HG03457 (cell line): Measurements from ENCODE around the gene EVI5L.
"Not testable (repeated sequence)": the region's sequence is repeated elsewhere in the genome, so short reads cannot be mapped to it uniquely, and the experiment has no call there.

Experiments used
- ATAC-seq: cut with Tn5 transposase; IDR thresholded peaks from one replicate; pipeline ENCODE4 v1.9.1; 2021; ENCODE audit warnings: moderate number of reproducible peaks; ENCODE audit not compliant: unreplicated experiment

Gene EVI5L

DNA sequence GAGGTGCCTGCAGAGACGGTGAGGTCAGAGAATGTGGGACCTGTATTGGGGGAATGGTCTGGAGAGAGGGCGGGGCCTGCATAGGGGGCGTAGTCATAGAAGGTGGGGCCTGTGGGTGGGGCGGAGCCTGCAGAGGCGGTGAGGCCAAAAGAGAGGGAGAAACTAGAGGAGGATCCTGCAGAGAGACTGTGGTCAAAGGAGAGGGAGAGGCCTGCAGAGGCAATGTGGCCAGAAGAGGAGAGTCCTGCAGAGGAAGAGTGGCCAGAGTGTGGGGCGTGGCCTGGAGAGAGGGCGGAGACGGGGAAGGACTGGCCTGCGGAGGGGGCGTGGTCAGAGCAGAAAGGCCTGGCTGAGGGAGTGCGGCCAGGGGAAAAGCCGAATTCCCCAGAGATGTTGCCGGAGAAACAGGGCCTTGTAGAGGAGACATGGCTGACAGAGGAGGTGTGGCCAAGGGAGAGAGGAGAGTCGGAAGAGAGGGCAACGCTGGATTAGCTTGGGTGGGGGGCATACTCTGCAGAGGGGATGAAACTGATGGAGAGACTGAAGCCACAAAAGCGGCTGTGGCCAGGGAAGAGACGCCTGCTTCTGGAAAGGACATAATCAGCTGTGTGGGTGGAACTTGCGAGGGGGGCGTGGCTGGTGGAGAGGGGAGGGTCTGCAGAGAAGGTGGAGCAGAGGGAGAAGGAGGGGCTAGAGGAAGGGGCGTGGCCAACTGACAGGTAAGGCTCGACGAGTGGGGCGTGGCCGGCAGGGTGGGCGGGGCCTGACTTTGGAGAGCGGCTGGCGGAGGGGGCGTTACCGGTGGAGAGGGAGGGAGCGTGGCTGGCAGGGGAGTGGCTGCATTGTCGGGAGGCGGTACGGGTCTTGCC lies 41.7 kb downstream of the EVI5L start:
- ATAC-seq: no peak

- no peak for ATAC-seq
Observed at GRCh38 chr19:7872306-7873204, 42.5 kb downstream of the EVI5L start.

GRCh38 chr19:7873304-7874075 lies 43.5 kb downstream of the EVI5L start:
- ATAC-seq: no peak

DNA sequence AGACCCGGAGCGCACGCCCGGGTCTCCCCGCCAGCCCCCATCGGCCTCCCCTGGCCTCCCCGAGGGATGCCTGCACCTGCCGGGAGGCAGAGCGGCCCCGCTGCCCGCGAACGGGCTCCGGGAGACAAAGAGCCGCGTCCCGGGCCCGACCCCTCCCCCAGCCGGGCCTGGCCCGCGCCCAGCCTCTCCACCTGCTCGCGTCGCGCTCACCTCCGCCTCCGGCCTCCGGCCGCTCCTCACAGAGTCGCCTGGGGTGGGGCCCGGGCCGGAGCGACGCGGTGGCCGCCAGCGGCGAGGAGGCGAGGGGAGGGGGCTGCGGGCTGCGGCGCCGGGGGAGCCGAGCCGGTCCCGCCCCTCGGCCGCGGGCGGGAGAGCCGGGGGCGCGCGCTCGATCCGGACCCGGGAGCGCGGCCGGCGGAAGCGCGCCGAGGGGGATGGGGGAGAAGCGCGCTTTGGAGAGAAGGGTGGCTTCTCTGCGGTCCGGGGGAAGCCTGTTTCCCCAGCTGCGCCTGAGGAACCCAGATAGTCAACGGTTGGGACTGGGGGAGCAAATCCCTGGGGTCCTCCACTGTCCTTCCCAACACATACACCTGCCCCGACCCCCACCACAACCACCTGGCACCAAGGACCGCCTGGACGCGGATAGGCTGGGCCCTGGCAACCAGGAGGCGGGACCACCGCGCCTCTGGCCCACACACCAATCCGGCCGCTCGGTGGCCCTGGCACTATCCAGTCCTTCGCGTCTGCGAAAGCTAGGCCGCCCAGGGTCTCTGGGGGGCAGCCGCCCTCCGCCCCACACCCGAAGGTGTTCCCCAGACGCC lies 44.3 kb downstream of the EVI5L start, which contains the start of gene PRR36:
Gene PRR36 (minus strand): TSS at position 315 of the 821 bp plus-strand sequence. CDS start 701 bp downstream, outside the sequence.
- ATAC-seq: no peak

GRCh38 chr19:7874897-7875273 lies 44.9 kb downstream of the EVI5L start:
- no peak for ATAC-seq

- no peak for ATAC-seq
Observed at GRCh38 chr19:7877249-7877836, 47.3 kb downstream of the EVI5L start.

GRCh38 chr19:7879111-7879807 lies 49.2 kb downstream of the EVI5L start:
- no peak for ATAC-seq

GRCh38 chr19:7879836-7880235 lies 49.8 kb downstream of the EVI5L start:
- no peak for ATAC-seq

DNA sequence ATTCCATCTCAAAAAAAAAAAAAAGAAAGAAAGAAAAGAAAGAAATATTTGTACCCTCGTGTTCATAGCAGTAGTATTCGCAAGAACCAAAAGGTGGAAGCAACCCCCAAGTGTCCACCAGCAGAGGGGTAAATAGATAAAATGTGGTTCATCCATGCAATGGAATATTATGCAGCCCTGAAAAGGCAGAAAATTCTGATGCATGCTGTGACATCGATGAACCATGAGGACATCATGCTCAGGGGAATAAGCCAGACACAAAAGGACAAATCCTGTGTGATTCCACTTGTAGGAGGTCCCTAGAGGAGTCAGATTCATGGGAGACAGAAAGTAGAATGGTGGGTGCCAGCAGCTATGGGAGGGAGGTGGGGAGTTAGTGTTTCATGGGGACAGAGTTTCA lies 51.9 kb downstream of the EVI5L start:
- ATAC-seq: no peak

DNA sequence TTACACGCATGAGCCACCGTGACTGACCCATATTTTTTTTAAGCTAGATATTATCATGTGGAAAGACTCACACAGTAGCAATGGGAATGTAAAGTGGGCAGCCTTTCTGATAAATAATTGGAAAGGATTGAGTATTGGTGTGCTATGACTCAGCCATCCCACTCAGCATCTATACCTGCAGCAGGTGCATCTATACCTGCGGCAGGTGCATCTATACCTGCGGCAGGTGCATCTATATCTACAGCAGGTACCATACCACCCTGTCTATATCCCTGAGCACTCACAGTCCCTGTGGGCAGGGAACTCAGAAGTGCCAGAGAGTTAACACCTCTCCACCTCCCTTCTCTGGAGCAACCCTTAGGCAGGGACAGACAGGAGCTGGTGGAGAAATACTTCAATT lies 53.1 kb downstream of the EVI5L start:
- no peak for ATAC-seq

DNA sequence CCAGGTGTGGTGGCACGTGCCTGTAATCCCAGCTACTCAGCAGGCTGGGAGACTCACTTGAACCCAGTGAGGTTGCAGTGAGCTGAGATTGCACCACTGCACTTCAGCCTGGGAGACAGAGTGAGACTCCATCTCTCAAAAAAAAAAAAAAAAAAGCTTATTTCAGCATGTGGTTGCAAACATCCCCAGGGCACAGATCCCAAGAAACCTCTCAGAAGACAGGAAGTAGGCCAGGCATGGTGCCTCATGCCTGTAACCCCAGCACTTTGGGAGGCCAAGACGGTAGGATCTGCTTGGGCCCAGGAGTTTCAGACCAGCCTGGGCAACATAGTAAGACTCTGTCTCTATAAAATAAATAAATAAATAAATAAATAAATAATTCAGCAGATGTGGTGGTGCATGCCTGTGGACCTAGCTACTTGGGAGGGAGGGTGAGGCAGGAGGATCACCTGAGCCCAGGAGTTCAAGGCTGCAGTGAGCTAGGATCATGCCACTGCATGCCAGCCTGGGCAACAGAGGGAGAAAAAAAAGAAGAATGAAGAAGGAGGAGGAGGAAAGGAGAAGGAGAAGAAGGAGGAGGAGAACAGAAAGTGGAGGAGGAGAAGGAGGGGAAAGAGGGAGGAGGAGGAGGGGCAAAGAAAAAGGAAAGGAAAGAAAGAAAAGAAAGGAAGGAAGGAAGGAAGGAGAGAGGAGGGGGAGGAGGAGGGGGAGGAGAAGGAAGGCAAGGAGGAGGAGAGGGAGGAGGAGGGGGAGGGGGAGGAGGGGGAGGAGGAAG lies 54.0 kb downstream of the EVI5L start:
- no peak for ATAC-seq

DNA sequence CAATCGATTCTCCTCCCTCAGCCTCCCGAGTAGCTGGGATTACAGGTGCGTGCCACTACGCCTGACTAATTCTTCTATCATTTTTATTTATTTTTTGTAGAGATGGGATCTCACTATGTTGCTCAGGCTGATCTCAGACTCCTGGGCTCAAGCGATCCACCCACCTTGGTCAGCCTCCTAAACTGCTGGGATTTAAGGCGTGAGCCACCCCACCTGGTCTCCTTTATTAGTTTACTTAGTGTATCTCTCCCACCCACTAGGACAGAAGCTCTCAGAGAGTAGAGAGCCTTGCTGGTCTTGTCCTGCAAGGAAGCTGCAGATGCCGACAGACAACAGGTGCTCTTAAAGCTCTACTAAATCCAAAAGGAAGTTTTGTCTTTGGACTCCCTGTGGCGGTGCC lies 55.8 kb downstream of the EVI5L start:
- ATAC-seq: no peak

DNA sequence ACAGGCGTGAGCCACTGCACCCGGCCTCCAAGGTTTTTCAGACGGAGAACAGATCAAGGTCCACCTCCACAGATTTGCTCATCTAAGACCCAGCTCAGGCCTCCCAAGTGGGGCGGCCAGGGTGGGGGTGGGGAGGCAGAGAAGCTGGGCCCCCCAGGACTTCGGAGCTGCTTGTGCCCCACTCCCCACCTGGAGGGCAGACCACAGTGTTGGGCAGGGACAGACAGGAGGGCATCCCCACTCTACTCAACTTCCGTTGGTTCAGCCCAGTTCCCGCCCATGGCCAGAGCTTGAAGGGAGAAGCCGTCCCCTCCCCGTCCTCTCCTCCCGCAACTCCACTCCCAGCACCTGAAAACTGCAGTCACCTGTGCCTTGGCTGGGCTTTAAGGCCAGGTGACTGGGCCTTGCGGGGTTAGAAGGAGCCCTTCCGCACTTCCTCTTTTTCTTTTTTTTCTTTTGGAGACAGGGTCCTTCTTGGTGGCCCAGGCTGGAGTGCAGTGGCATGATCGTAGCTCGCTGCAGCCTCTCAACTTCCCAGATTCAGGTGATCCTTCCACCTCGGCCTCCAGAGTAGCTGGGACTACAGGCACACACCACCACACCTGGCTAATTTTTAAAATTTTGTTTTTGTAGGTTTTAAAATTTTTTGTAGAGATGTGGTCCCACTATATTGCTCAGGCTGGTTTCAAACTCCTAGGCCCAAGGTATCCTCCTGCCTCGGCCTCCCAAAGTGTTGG lies 57.6 kb downstream of the EVI5L start:
- ATAC-seq: no peak

GRCh38 chr19:7888145-7888825 lies 58.3 kb downstream of the EVI5L start, which contains the start of gene LRRC8E:
TSS of gene LRRC8E (plus strand) at chr19:7888510. CDS start at chr19:7895604, 7,094 bp downstream.
- ATAC-seq: no peak

DNA sequence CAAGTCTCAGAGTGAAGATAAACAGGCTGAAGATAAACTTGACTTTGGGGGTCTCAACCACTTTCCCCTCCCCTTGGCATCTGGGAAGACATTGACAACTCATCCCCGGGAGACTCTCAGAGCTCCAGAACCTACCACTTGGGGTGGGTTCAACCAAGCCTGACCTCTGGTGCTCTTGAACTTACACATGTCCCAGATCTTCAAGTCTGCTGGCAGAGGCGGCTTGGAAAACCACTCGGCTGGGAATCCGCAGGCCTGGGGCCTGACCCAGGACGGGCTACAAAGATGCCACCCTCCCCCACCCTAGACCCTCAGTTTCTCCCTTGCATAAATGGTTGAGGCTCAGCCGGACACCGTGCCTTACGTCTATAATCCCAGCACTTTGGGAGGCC lies 58.8 kb downstream of the EVI5L start:
- no peak for ATAC-seq

- ATAC-seq: not testable (repeated sequence)
Observed at GRCh38 chr19:7893362-7894101, 63.5 kb downstream of the EVI5L start.
